K562 (cell line): ENCODE data around the gene JPT1. TPM values are rescaled to one million over a fixed set of nuclear protein-coding genes. Genes with fewer than 3 reads are reported as not detected.

Source experiments
- ARNT ChIP-seq, 2 experiments: fragments of 450-650 bp; IDR thresholded peaks; 2 replicates each; pipeline ENCODE4 v1.6.1; 2016; ENCODE audit warnings: mild to moderate bottlenecking in 1 of 2
- ATF7 ChIP-seq: fragments of 450-650 bp; IDR thresholded peaks from 2 replicates; pipeline ENCODE4 v1.7.1; 2014; ENCODE audit warnings: mild to moderate bottlenecking, moderate library complexity
- BMI1 ChIP-seq: fragments of 150-350 bp; IDR thresholded peaks from 2 replicates; pipeline ENCODE4 v1.6.1; 2014; ENCODE audit warnings: low read length
- E2F4 ChIP-seq: sonication (generic); formaldehyde crosslinking; IDR thresholded peaks from 2 replicates; pipeline ENCODE4 v1.8.0; 2022; ENCODE audit warnings: mild to moderate bottlenecking, low read depth, missing genetic modification reagents
- EP300 ChIP-seq: IDR thresholded peaks from 2 replicates; pipeline ENCODE4 v1.6.1; 2012; ENCODE audit warnings: low read length, improper control_type of control experiment
- ESRRB ChIP-seq: fragments of 250-450 bp; sonication (Bioruptor Pico); IDR thresholded peaks from 2 replicates; pipeline ENCODE4 v1.5.0; 2020; ENCODE audit warnings: mild to moderate bottlenecking, moderate library complexity, borderline replicate concordance
- FOXA3 ChIP-seq, 2 experiments: fragments of 450-650 bp in 1 of 2; sonication (generic) in 1 of 2; formaldehyde crosslinking; IDR thresholded peaks in 1 of 2; conservative IDR thresholded peaks in 1 of 2; 2 replicates each; pipeline versions ENCODE4 v1.4.0 to v1.8.0; 2020 to 2022; ENCODE audit warnings: mild to moderate bottlenecking in 2 of 2, missing genetic modification reagents in 1 of 2
- FUS ChIP-seq: fragments of 200-400 bp; formaldehyde crosslinking; optimal IDR thresholded peaks from 2 replicates; pipeline ENCODE3; 2017; ENCODE audit warnings: low read depth, low read length
- HLTF ChIP-seq: fragments of 450-650 bp; IDR thresholded peaks from 2 replicates; pipeline ENCODE4 v1.6.1; 2016
- KDM1A ChIP-seq, 2 experiments: fragments of 450-650 bp; IDR thresholded peaks; 2 replicates each; pipeline ENCODE4 v1.6.1; 2016; ENCODE audit warnings: mild to moderate bottlenecking in 2 of 2
- KLF16 ChIP-seq: IDR thresholded peaks from 2 replicates; pipeline ENCODE4 v1.6.1; 2016; ENCODE audit warnings: antibody characterized with exemption
- NELFE ChIP-seq: IDR thresholded peaks from 2 replicates; pipeline ENCODE4 v1.6.1; 2011; ENCODE audit warnings: mild to moderate bottlenecking; ENCODE audit not compliant: insufficient read depth, insufficient read length
- NFATC3 ChIP-seq: fragments of 450-650 bp; IDR thresholded peaks from 2 replicates; pipeline ENCODE4 v1.6.1; 2017; ENCODE audit warnings: mild to moderate bottlenecking
- NFE2L1 ChIP-seq: fragments of 450-650 bp; IDR thresholded peaks from 2 replicates; pipeline ENCODE4 v1.6.1; 2016; ENCODE audit warnings: missing genetic modification characterization, low read depth, mild to moderate bottlenecking, missing compliant biosample characterization, moderate library complexity, borderline replicate concordance
- NFRKB ChIP-seq: fragments of 450-650 bp; IDR thresholded peaks from 2 replicates; pipeline ENCODE4 v1.6.1; 2016; ENCODE audit warnings: low read depth
- NRF1 ChIP-seq, 2 experiments: fragments of 450-650 bp; IDR thresholded peaks in 1 of 2; conservative IDR thresholded peaks in 1 of 2; 2 replicates each; pipeline ENCODE4 v1.6.1; 2014; ENCODE audit warnings: mild to moderate bottlenecking in 2 of 2
- PKNOX1 ChIP-seq: fragments of 450-650 bp; IDR thresholded peaks from 2 replicates; pipeline ENCODE4 v1.6.1; 2016
- POLR2AphosphoS5 ChIP-seq: IDR thresholded peaks from 2 replicates; pipeline ENCODE4 v1.6.1; 2011; ENCODE audit warnings: mild to moderate bottlenecking, low read depth, low read length, moderate library complexity; ENCODE audit not compliant: control insufficient read depth, insufficient read depth
- POLR2B ChIP-seq: fragments of 450-650 bp; IDR thresholded peaks from 2 replicates; pipeline ENCODE4 v1.6.1; 2018; ENCODE audit warnings: low read depth; ENCODE audit not compliant: partially characterized antibody
- SMARCA4 ChIP-seq: fragments of 450-650 bp; IDR thresholded peaks from 2 replicates; pipeline ENCODE4 v1.6.1; 2016
- SMARCE1 ChIP-seq: fragments of 450-650 bp; IDR thresholded peaks from 2 replicates; pipeline ENCODE4 v1.7.1; 2016; ENCODE audit warnings: mild to moderate bottlenecking
- SNAPC5 ChIP-seq: fragments of 250-450 bp; sonication (Bioruptor Pico); IDR thresholded peaks from 2 replicates; pipeline ENCODE4 v1.8.0; 2021; ENCODE audit warnings: moderate library complexity, mild to moderate bottlenecking, inconsistent platforms
- ZC3H11A ChIP-seq: IDR thresholded peaks from 2 replicates; pipeline ENCODE4 v1.6.1; 2012; ENCODE audit warnings: low read depth, low read length, improper control_type of control experiment
- ZFX ChIP-seq: sonication (generic); formaldehyde crosslinking; IDR thresholded peaks from 2 replicates; pipeline ENCODE4 v1.8.0; 2022; ENCODE audit warnings: mild to moderate bottlenecking, missing genetic modification reagents, moderate library complexity
- polyA plus RNA-seq, 8 experiments: library from polyadenylated mRNA; depleted of rRNA in 4 of 8; stranded (reverse) in 5 of 8; unstranded in 3 of 8; fragments of >200 nt; fragmentation: Nextera tagmentation in 2 of 8; fragmentation: Illumina TruSeq in 1 of 8; extraction: Ambion mirVana in 2 of 8; extraction: Trizol in 1 of 8; gene quantifications; 2 replicates each; pipeline versions ENCODE4 v1.2.1 to v1.2.3, GENCODE V29; 2011 to 2014; ENCODE audit warnings: inconsistent platforms in 1 of 8, missing spikeins in 1 of 8
- total RNA-seq, 7 experiments: library from RNA; depleted of rRNA in 6 of 7; stranded (reverse); fragments of >200 nt in 6 of 7; fragmentation: Illumina TruSeq in 2 of 7; extraction: Trizol in 2 of 7; gene quantifications; 2 replicates each; pipeline versions ENCODE4 v1.2.1 to v1.2.3, GENCODE V29; 2011 to 2021; ENCODE audit warnings: low replicate concordance in 1 of 7
- TF ChIP-seq, protein P1 (sequence below): fragments of 250-450 bp; sonication (Bioruptor Pico); IDR thresholded peaks from 2 replicates; pipeline ENCODE4 v1.5.0; 2021; ENCODE audit warnings: mild to moderate bottlenecking, borderline replicate concordance
- TF ChIP-seq, protein P2 (sequence below), 2 experiments: fragments of 450-650 bp; IDR thresholded peaks; 2 replicates each; pipeline ENCODE4 v1.6.1; 2016

JPT1 gene
- total and polyA plus RNA-seq, 9 of the 15 experiments (the other 6 are each of a cell fraction or from before 2014, with no cell fraction given): 56.7 to 292 (median 144) TPM

- TF ChIP-seq, protein P1, sequence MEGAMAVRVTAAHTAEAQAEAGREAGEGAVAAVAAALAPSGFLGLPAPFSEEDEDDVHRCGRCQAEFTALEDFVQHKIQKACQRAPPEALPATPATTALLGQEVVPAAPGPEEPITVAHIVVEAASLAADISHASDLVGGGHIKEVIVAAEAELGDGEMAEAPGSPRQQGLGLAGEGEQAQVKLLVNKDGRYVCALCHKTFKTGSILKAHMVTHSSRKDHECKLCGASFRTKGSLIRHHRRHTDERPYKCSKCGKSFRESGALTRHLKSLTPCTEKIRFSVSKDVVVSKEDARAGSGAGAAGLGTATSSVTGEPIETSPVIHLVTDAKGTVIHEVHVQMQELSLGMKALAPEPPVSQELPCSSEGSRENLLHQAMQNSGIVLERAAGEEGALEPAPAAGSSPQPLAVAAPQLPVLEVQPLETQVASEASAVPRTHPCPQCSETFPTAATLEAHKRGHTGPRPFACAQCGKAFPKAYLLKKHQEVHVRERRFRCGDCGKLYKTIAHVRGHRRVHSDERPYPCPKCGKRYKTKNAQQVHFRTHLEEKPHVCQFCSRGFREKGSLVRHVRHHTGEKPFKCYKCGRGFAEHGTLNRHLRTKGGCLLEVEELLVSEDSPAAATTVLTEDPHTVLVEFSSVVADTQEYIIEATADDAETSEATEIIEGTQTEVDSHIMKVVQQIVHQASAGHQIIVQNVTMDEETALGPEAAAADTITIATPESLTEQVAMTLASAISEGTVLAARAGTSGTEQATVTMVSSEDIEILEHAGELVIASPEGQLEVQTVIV (CRISPR knock-in tag): no peak
- TF ChIP-seq KLF16 (no peak), BMI1 (no peak), NFE2L1 (tag) (no peak), PKNOX1 (no peak), FUS (no peak), NELFE (no peak), ESRRB (CRISPR knock-in tag) (no peak), ATF7 (0 out of 2 replicates have a peak, but pooled peaks have one; percentile 11), E2F4 (CRISPR knock-in tag) (no peak), KDM1A (IDR thresholded peaks at IDR 0.05) (no peak), NFRKB (peak; percentile 54; the same call in 1 of the 2 replicates), FOXA3 (CRISPR knock-in tag; conservative IDR thresholded peaks at IDR 0.05 in 1 of 2, IDR thresholded peaks at IDR 0.05 in 1 of 2) (peak in 1 of 2 experiments; percentile 82; a peak in 1 of 4 replicates), POLR2AphosphoS5 (no peak), SMARCE1 (peak; percentile 45; the same call in 1 of the 2 replicates), EP300 (no peak), SMARCA4 (peak; percentile 22; the same call in 1 of the 2 replicates), NFATC3 (no peak), ZFX (CRISPR knock-in tag) (peak; percentile 11; the same call in 1 of the 2 replicates), HLTF (peak; percentile 80; the same call in 1 of the 2 replicates), ZC3H11A (no peak), POLR2B (peak; percentile 32), SNAPC5 (CRISPR knock-in tag) (no peak), ARNT (IDR thresholded peaks at IDR 0.05) (peak in 1 of 2 experiments; percentile 55; a peak in 1 of 4 replicates), NRF1 (conservative IDR thresholded peaks at IDR 0.05 in 1 of 2, IDR thresholded peaks at IDR 0.05 in 1 of 2) (peak; percentile 86 to 89)
- TF ChIP-seq, protein P2, sequence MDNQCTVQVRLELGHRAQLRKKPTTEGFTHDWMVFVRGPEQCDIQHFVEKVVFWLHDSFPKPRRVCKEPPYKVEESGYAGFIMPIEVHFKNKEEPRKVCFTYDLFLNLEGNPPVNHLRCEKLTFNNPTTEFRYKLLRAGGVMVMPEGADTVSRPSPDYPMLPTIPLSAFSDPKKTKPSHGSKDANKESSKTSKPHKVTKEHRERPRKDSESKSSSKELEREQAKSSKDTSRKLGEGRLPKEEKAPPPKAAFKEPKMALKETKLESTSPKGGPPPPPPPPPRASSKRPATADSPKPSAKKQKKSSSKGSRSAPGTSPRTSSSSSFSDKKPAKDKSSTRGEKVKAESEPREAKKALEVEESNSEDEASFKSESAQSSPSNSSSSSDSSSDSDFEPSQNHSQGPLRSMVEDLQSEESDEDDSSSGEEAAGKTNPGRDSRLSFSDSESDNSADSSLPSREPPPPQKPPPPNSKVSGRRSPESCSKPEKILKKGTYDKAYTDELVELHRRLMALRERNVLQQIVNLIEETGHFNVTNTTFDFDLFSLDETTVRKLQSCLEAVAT (IDR thresholded peaks at IDR 0.05): peak; percentile 66 to 82; a peak in 2 of 4 replicates
Measured at GRCh38 chr17:75091855-75092327, 62.4 kb downstream of the JPT1 start (continued).
